Omental fat pad (tissue), 4 donors: ENCODE results near the gene FHOD3. TPM values are rescaled to one million over a fixed set of nuclear protein-coding genes. Genes with fewer than 3 reads are reported as not detected.

Source experiments
- ATAC-seq: fragments of 150-250 bp; one replicate; pipeline ENCODE4 v1.9.1; 2016; ENCODE audit warnings: mild to moderate bottlenecking, moderate library complexity; ENCODE audit not compliant: low FRiP score
- DNase-seq: peaks from one replicate; pipeline ENCODE4 v3.0.0-alpha.2; 2019; ENCODE audit warnings: low spot score
- total RNA-seq, 4 donors: library from RNA; depleted of rRNA; stranded (reverse); fragments of >200 nt; gene quantifications; one replicate each; pipeline ENCODE4 v1.1.0, GENCODE V29; 2016
- TF ChIP-seq, protein P1 (sequence below), 3 donors: fragments of 450-650 bp; IDR thresholded peaks; one replicate each; pipeline ENCODE4 v1.5.1; 2016 to 2017; ENCODE audit warnings: antibody characterized with exemption in 3 of 3, mild to moderate bottlenecking in 3 of 3, moderate library complexity in 2 of 3

Gene FHOD3
- total RNA-seq, 4 donors from 2014 or later = 0.96 to 3.8 (median 2.3) TPM

DNA sequence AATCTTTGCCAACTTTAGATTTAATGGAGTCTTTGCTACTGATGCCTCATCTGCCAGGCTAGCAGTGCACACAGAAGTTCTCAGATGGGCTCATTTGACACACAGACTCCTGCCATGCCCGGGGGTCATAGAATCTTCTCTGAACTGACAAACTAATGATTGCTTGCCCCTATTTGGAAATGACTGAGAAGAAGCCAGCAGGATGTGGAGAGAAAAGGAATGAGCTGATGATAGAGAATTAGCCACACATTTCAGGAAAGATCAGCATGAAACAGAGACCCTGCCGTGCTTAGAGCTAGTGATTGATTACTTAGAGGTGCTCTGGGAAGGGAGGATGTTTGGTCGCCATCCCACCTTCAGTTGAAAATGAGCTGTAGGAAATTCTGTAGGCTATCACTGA lies 352.8 kb downstream of the FHOD3 start:
- TF ChIP-seq, protein P1, sequence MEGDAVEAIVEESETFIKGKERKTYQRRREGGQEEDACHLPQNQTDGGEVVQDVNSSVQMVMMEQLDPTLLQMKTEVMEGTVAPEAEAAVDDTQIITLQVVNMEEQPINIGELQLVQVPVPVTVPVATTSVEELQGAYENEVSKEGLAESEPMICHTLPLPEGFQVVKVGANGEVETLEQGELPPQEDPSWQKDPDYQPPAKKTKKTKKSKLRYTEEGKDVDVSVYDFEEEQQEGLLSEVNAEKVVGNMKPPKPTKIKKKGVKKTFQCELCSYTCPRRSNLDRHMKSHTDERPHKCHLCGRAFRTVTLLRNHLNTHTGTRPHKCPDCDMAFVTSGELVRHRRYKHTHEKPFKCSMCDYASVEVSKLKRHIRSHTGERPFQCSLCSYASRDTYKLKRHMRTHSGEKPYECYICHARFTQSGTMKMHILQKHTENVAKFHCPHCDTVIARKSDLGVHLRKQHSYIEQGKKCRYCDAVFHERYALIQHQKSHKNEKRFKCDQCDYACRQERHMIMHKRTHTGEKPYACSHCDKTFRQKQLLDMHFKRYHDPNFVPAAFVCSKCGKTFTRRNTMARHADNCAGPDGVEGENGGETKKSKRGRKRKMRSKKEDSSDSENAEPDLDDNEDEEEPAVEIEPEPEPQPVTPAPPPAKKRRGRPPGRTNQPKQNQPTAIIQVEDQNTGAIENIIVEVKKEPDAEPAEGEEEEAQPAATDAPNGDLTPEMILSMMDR (IDR thresholded peaks at IDR 0.05) = no peak
- ATAC-seq (no peak), DNase-seq (no peak)

DNA sequence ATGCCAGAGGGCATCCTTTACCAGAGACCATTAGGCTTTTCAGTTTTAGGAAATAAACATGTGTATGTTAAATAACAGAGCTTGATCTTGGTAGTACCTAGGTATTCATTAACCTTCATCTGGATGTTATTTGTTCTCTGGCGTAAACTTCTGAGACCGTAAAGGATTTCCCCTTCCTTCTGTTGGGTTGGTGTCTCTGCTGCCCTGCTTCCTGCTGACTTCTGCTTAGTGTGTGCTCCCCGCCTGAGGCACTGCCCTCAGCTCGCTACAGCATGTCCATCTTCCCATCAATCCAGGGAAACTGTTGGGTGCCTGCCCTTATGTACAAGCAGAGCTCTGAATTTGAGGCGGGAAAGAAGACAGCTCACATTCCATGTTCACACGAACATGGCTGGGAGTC lies 353.4 kb downstream of the FHOD3 start:
- ATAC-seq (no peak), DNase-seq (no peak)
- TF ChIP-seq, protein P1 (IDR thresholded peaks at IDR 0.05) = no peak

DNA sequence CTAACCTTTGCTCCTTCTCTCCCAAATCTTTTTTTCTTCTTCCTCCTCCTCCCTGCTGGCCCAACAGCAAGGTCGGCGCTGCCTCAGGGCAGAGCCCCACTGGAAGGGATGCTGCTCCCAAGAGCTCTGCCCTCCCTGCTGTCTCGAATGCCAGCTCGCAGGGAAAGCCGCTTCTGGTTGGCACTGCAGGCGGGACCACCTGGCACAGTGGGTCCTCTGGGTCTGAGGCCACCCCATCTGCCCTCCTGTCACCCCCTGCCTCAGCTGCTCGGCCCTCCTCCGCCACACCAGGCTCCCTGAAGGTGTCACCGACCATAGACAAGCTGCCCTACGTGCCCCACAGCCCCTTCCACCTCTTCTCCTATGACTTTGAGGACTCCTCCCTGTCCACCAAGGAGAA lies 355.0 kb downstream of the FHOD3 start:
- DNase-seq (no peak), ATAC-seq (no peak)
- TF ChIP-seq, protein P1 (IDR thresholded peaks at IDR 0.05) = no peak

DNA sequence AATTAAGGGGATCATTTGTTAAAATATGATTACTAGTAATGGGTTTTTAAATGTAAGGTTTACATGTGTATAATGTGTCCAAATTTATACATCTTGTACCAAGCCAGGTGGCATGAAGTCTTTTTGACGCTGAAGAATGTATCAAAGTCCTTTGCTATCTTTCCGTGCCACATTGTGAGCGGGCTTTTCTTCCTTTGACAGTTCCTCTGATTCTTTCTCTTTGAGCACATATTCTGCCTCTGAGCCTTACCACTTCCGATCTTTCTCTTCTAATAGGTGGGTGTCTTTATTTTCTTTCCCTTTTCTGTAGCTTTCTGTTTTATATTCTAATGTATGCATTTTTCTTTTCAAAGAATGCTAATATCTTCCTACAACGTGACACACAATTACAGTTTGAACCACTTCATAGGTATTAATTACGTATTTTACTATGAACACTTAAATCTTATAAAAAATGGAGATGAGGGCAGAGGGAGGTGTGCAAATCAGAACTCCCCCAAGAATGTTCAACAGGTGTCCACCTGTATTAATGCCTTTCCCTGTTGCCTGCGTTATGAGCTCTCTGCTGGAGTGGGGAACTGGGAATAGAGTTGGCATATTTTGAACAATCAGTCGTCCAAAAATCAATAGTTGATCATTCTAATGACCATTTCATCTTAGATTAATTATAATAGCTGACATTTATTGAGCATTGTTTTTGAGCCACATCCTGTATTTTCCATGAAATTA lies 355.8 kb downstream of the FHOD3 start:
- ATAC-seq (no peak), DNase-seq (no peak)
- TF ChIP-seq, protein P1 (IDR thresholded peaks at IDR 0.05) = no peak

DNA sequence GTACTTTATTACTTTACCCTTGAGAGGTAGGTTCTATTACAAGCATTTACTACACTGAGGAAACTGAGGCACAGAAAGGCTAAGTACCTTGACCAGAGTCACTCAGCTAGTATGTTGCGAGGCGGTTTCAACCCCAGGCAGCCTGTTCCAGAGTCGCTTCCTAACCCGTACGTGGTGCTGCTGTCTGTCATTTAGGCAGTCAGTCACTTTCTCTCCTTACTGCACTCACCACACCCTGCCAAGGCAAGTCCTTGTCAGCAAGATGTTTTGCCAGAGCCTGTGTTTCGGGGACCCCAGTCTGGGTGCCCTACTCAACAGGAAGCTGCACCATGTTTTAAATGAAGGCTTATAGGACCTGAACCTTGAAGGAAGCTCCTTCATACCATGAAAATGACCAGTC lies 356.4 kb downstream of the FHOD3 start:
- TF ChIP-seq, protein P1 (IDR thresholded peaks at IDR 0.05) = no peak
- DNase-seq (no peak), ATAC-seq (no peak)

DNA sequence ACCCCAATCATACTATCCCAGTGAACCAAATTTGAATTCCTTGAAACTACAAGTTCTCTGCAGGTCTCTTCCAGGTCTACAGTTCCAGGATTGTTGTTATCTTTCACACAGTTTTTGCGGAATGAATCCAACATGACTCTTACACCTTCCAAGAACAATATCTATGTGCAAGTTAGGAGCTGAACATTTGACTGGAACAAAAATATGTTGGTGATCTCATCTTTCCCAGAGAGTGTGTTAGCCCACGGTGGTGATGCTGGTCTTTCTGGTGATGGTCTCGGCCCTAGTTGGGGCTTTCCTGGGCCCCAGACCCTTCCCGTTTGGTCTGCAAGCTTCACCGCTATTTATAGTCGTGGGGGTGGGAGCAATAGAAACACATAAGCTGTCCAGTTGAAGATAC lies 357.6 kb downstream of the FHOD3 start:
- ATAC-seq = no peak
- DNase-seq = no peak
- TF ChIP-seq, protein P1 (IDR thresholded peaks at IDR 0.05) = no peak

DNA sequence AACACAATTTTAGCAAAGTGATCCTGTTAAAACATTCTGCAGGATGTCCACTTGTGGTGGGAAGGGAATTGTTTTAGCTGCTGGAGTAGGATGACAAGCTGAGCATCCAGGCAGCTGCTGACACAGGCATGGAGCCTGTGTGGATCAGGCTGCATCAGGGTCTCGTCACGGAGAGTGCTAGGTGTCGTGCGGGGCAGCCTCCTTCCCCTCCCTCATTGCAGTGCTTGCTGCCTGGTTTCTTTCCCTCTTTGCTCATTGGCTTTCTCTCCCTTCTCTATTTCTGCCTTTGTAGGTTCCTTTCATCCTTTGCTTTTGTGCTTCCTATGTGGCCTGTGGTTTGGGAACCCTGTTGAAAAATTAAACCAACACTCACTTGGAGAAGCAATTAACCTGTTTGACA lies 358.4 kb downstream of the FHOD3 start:
- TF ChIP-seq, protein P1 (IDR thresholded peaks at IDR 0.05) = no peak
- ATAC-seq (no peak), DNase-seq (no peak)
